CD4-positive, alpha-beta T cell treated with Interleukin-12 subunit alpha and Interleukin-12 subunit beta, for 1 hour (primary cell): Measurements from ENCODE around the gene LAD1.

ENCODE experiments used
- DNase-seq: peaks from one replicate; pipeline ENCODE4 v3.0.0-alpha.2; 2020

Gene LAD1

GRCh38 chr1:201360901-201361651 is 38.0 kb downstream of the LAD1 start:
- no peak for DNase-seq

DNA sequence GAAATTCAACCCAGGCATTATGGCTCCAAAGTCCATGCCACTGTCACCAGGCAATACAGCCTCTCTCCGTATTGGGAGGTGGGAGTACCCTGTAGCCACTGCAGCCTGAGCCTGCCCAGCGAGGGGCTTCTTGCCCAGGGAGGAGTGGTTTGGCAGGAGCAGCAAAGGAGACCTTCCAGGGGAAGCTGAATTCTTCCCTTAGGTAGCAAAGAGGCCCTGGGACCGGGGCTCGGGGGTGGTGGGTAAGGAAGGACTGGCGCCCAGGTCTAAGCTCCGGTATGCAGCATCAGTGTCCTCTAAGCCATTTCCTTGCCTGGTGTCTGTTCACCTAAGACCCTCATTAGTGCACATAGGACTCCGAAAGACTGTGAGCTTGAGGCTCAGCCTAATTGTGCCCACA is 38.6 kb downstream of the LAD1 start:
- no peak for DNase-seq

DNA sequence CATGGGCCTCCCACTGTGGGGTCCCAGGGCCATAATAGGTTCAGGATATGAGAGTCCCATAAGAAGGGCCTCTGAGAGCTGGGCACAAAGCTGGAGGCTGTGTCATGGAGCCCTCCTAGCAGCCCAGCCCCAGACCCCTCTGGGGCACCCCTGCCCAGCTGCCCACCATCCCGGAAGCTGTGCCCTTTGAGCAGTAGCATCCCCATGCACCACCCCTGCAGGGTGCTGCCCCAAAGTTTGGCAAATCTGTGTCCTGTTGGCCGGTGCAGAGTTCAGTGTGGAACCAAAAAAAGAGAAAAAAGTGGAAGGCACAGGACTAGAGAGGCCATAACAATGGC is 39.3 kb downstream of the LAD1 start:
- no peak for DNase-seq

DNA sequence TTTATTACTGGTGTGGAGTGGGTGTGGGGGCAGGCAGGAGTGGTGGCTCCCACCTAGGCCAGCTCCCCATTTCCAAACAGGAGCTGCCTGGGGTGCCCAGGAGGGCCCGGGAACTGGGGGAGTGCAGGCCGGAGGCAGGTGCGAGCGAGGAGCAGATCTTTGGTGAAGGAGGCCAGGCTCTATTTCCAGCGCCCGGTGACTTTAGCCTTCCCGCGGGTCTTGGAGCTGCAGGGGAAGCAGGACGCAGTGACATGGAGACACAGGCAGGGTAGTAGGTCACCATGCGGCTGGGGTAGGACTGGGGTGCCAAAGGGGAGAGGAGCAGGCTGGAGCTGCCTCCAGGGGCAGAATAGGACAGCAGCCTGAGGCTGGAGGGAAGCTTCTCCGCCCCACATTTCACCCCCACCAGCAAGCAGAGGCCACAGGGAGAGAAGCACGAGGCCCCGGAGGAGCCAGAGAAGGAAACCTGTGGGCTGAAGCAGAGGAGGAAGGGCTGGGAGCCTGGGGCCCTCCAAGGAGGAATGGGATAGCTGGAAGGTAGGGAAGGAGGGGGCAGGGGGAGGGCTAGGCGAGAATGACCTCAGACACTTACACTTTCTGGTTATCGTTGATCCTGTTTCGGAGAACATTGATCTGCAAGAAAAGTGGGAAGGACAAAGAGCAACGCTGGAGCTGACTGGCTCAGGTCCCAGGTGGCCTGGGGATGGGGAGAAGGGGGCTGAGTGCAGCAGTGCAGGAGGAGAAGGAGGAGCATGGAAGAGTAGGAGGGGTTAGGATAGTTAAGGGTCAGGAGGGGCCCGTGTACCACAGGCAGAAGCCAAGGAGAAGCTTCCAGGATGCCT is 39.9 kb downstream of the LAD1 start:
- DNase-seq: no peak

- DNase-seq: no peak
Observed at GRCh38 chr1:201358596-201358995, 40.5 kb downstream of the LAD1 start.

DNA sequence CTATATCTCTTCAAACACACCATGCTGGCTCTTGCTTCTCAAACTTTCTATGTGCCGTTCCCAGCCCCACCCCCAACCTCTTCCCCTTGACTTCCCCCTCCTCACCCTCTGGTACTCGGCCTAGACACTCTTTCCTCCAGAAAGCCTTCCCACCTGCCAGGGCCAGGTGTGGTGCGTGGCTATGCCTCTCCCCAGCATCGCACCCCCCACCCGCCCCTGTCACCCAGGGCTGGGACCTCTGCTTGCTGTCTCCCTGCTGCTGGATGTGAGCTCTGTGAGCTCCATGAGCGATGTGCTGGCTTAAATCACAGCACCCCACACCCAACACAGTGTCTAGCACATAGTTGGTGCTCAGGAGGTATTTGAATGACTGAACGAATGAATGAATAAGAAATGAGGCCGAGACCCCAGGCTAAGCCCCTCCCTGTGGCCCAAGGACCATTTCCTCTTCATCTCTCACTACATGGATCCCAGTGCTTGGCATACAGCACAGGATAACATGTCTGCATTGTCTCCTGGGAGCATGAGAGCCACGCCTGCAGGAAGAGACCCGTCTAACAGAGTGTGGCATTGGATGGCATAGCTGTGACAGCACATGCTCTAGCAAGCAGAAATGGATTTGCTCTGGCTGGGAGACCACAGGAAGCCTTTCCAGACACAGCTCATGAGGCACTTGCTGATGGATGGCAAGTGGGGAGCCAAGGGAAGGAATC is 41.3 kb downstream of the LAD1 start:
- DNase-seq: no peak

DNA sequence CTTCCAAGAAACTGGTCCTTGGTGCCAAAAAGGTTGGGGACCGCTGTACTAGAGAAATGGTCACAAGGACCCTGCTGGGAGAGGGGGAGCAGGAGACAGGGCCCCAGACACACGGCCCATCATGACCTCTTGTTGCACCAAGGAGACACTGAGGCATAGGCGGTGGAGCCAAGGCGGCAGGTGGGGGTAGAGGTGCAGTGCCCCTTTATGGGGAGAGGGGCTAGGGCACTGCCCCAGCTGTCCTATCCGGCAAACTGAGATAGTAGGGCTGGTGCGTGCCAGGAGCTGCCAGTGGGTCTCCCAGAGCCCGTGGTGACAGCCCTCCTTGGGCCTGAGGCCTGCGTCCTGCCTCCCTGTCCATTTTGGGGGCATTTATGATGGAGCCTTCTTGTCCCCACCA is 41.9 kb downstream of the LAD1 start:
- DNase-seq: no peak

DNA sequence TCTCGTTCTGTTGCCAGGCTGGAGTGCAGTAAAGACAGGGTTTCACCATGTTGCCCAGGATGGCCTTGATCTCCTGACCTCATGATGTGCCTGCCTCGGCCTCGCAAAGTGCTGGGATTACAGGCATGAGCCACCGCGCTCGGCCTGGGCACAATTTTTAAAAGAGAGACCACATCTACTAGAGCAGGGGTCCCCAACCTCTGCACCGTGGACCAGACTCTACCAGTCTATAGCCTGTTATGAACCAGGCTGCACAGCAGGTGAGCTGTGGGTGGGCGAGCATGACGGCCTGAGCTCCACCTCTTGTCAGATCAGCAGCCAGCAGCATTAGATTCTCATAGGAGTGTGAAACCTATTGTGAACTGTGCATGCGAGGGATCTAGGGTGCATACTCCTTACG is 42.4 kb downstream of the LAD1 start:
- DNase-seq: no peak

DNA sequence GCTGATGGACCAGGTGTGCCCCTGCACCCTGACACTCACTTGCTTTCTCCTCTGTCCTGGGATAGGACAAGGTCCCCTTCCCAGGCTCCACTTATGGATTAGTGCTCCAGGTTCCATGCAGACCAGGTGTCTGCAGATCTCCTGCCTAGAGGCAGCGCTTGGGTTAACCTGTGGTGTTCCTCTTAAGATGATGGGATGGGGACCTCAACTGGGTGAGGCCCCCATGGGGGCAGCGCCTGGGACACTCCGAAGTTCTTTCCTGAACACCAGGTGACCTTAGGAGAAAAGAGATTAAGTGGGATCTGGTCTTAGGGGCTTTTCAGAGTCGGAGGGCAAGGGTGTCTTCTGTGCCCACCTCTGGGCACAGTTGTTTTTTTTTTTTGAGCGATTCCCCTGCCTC is 42.9 kb downstream of the LAD1 start:
- DNase-seq: no peak

GRCh38 chr1:201355471-201355870 is 43.7 kb downstream of the LAD1 start:
- DNase-seq: no peak

GRCh38 chr1:201354901-201355295 is 44.2 kb downstream of the LAD1 start:
- DNase-seq: no peak

DNA sequence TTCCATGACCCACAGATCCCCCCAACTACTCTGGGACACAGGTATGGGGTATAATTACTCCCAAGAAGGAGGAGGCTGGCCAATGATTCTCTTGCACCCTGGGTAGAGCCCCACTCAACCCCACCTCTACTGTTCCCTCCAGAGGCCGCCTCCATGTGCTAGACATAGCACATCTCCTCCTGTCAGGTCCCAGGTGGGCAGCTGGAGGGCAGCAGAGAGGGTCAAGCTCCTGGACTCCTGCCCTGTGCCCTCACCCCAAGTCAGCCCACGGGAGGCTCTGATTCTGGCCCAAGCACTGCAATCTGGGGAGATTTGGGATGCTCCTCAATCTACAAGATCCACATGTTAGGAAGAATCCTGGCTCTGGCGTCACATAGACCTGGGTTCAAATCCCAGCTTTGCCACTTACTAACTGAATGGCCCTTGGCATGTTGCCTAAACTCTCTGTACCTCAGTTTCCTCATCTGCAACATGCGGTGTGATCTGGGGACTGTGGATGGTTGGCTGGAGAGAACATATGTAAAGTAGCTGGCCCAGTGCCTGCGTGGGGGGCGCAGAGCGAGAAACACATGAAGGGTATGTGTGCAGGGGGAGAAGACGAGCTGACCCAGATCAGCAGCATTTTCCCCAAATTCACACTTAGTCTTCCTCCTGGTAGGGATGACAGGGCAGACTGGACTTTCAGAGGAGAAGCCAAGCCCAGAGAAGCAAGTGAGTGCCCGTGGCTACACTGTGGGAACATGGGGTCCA is 44.8 kb downstream of the LAD1 start:
- no peak for DNase-seq

DNA sequence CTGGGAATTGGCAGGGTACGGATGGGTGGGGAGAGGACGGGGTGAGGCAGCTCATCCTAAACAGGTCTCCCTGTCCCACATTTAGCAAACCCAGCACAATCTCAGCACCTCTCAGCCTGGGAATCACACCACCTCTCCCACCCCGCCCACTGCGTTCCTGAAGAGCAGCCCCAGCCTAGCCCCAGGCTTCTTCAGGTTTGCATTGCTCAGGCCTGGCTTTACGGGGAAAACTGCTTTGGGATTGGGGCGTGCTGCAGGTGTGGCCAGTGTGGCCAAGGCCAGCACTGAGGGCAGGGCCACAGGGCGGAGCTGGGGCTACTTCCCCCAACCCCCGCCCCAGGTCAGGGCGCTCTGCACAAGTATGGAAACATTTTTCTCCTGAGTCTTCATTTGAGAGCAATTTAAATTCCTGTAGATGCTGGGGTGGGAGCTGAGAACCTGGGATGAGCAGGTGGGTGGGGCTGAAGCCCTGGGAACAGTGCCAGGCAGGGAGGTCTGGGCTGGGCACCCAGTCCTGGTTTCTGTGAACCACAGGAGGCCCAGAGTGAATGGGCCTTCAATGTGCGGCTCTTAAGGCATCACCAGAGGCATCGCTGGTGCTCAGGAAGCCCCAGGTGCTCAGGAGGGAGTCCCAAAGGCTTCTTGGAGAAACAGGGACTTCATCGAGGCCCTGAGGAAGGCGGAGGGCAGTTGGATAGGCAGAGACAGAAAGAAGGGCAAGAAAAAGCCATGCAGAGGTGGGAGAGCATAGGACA is 45.8 kb downstream of the LAD1 start:
- no peak for DNase-seq

GRCh38 chr1:201351617-201352016 is 47.5 kb downstream of the LAD1 start:
- DNase-seq: no peak

DNA sequence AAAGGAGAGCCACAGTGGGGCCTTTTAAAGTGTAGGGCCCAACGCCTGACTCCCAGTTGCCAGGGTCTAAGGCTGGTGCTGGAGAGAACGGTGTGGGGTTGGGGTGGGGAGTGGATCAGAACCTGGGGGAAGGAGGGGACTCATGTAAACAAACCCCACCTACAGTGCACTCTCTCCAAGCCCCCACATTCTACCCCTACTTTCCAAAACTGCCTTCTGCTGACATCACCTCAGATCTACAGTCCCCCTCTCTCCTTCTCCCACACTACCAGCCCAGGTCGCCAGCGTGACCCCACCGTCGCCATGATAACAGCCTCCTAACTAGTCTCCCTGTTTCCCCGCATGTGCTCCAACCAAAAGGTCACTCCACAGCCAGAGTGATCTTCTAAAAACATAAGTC is 48.2 kb downstream of the LAD1 start:
- no peak for DNase-seq

DNA sequence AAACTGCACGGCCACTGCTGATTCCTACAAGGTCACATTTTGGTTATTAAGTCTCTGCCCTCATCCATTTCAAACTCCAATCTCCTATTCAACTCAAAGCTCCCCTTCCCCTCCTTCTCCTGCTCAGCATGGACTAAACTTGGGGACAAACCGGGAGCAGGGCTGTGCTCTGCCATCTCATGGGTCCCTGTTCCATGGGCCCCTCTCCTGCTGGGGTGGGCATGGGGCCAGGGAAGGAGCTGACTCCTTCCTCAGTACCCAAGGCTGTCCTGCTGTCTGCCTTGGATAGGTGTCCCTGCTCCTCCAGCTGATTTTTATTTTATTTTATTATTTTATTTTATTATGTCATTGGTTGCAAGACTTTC is 48.8 kb downstream of the LAD1 start:
- DNase-seq: no peak

DNA sequence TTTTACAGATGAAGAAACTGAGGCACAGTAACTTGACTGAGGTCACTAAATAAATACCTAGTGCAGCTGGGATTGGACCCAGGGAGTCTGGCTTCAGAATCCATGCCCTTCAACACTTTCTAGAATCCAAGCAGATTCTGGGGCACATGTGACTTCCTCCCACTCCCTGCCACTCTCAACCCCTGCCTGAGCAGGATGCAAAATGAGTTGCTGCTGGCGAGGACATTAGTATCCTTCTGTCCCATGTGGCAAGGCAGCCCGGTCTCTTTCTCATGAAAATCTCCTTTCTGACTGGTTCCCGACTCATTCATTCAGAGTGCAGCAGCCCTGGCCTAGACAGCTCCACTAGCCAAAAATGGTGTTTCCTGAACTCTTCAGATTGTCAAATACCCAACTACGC is 50.0 kb downstream of the LAD1 start:
- DNase-seq: no peak

DNA sequence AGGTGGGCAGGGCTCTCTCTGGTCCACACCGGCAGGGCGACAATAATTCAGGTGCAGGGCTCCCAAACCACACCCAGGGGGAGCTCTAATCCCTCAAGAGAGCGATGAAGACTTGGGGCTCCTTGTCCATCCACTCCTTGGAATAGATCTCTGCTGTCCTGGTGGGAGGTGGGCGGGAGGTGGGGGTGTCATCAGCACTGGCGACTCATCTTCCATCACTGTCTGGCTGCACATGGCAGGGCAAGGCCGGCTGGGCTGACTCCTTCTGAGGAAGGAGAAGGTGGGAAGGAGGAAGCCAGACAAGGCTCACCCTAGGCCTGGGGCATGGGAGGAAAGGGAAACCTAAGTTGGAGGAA is 50.9 kb downstream of the LAD1 start:
- DNase-seq: no peak

DNA sequence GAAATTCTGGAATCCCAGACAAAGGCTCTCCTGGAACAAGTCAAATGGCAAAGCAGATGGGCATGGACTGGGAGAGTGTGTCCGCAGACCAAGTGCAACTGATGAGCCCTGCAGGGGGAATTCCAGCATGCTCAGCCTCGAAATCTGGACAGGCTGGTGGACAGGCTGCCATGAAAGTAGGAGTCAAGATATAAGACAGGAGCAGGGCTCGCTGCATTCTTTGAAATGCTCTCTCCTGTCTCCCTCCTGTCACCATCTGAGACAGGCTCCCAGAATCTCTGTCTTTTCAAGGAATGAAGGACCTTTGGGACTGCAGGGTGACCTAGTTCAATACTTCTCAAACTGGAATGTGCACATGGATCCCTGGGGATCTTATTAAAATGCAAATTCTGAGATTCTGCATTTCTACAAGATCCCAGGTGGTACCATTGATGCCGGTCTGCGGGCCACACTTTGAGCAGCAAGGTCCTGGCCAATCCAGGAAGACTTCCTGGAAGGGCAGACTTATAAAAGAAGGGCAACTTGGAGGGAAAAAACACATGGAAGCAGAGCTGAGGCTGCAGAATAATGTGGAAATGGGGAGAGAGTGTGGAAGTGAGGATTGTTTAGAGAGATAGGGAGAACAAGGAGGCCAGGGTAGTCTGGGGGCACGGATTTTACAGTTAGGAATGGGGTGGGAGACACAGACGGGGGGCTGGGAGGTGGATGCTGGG is 51.5 kb downstream of the LAD1 start:
- no peak for DNase-seq

DNA sequence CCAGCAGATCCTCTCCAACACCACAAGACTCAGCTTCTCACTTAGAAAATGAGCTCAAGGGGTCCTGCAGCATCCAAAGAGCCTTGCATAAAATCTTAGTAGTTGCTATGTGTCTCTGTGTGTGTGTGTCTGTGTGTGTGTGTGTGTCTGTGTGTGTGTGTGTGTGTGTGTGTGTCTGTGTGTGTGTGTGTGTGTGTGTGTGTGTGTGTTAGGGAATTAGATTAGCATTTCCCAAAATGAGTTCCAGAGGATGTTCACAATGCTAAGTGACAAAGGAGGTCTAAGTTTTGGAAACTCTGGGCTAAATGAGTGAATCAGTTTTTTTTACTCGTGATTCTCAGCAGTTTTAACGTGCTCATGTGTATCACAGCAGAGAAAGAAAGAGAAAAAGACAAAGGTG is 52.1 kb downstream of the LAD1 start:
- no peak for DNase-seq

DNA sequence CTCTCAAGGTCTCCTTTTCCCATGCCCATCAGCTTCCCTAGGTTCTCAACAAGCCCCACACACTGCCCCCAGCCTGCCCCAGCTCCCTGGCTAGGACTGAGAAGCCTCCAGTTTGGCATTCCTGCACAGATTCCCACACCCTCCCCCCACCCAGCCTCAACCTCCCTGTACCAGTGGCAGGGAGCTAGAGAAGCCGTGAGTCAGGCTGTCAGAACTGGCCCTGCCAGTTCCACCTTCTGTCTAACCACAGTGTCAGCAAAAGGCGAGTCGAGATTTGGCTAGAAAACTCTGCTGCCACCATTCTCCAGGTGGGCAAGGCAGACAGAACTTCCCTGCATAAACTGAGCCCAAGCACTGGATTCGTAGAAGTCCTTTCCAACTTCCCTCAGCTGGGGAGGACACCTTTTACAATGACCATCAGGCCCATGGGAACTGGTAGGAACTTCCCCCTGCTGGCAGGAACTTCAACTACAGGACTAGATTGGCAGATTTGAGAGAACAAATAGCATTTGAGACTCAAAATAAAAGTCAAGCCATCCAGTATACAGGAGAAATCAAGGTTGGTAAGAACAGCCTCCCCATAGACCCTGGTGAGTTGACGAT is 52.7 kb downstream of the LAD1 start:
- no peak for DNase-seq

DNA sequence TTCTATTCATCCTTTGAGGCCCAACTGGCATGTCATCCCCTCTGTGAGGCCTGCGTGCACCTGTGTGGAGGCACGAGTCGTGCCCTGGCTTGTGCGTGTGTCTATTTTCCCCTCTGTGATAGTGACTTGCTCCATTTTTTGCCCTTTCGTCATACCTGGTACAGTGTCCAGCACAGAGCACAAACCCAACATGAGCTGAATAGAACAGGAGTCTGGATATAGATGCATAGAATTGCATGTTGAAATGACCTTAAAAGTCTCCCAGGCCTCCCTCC is 54.1 kb downstream of the LAD1 start:
- no peak for DNase-seq
